GM21825 (cell line): ENCODE measurements around the gene VPS35.

ENCODE experiments used
- ATAC-seq: cut with Tn5 transposase; IDR thresholded peaks from one replicate; pipeline ENCODE4 v1.9.1; 2021; ENCODE audit warnings: mild to moderate bottlenecking, moderate library complexity; ENCODE audit not compliant: unreplicated experiment

The VPS35 gene

DNA sequence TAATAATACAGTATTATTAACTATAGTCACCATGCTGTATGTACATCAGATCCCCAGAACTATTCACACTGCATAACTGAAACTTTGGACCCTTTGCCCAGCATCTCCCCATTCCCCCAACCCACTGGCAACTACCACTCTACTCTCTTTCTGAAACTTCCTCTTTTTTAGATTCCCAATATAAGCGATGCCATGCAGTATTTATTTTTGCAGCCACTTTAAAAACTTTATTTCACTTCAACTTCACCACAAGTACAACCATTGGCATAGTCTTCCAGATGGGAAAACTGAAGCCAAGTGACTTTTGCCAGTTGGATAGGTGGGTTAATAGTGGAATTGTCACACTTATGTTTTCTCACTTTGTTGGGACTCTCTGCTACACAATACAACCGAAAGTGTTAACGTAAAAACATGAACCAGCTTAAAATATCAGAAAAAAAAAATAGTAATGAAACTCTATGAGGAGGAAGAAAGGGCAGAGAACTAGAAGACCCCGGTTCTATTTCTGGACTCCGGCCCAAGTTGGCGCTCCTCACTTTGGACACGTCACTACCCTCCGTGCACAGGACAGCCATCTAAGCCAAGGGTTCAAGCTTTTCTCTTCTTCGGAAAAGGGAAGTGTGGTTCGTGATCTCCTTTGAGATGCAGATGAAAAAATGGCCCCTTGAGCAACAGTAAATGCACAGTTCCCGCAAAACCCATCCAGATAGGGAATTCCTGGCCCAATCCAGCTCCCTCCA lies 68.5 kb downstream of the VPS35 start:
- no peak for ATAC-seq

DNA sequence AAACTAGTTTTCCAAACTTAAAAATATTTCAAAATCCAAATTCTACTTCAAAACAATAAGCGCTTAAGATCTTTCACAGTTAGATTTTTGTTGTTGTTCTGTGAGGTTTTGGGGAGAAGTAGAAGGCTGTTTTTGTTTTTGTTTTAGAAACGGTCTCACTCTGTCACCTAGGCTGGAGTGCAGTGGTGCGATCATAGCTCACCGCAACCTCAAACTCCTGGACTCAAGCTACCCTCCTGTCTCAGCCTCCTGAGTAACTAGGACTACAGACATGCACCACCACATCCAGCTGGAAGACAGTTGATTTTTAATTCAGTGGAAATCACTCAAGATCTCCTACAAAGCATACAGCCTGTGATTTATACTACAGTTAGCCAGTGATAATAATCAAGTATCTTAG lies 70.5 kb downstream of the VPS35 start:
- ATAC-seq = no peak

DNA sequence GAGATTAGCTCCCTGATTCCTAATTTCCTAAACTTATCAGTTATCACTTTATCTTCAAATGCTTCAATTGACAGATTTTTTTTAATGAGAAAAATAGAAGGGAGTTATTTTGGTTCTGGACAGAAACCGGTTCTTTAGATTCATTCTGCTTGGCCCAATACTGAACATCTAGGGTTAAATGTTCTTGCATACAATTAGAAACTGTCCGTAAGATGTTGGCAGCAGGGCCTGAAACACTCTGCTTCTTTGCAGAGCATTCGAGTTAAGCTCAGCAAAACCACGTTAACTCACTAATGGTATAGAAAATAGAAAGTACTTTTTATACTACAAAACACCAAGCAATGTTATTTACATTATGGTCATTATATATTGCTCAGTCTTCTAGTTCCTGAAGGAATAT lies 75.0 kb downstream of the VPS35 start:
- no peak for ATAC-seq

DNA sequence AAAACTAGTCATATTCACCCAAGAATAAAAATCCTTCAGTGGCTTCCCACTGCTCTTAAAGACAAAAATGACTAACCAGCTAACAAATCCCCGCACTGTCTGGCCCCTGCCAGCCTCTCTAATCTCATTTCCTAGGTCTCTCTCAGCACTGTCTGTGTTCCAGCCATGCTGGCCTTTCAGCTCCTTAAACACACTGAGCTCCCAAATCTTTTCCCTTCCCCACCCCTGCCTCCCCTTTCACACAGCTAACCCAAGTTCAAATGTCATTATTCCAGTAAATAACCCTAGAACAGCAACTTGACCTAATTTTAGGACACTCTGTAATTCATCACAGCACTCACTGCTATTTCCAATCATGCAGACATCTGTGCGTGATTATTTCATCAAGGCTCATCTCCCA lies 75.6 kb downstream of the VPS35 start:
- no peak for ATAC-seq

DNA sequence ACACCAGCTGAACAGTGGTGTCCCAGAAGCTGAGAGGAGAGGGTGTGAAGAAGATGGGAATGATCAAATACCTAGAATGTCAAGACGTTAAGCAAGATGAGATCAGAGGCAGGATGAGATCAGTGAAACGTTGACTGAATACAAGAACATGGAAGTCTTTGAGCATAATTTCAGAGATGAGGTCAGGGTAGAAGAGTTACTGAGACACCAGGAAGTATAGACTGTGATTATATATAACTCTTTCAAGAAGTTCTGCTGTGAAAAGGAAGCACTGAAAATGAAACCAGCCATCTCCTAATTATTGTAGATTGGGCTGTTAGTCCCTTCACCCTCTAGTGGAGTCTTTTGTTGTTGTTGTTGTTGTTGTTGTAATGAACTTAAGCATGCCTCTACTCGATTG lies 76.9 kb downstream of the VPS35 start:
- ATAC-seq = no peak

DNA sequence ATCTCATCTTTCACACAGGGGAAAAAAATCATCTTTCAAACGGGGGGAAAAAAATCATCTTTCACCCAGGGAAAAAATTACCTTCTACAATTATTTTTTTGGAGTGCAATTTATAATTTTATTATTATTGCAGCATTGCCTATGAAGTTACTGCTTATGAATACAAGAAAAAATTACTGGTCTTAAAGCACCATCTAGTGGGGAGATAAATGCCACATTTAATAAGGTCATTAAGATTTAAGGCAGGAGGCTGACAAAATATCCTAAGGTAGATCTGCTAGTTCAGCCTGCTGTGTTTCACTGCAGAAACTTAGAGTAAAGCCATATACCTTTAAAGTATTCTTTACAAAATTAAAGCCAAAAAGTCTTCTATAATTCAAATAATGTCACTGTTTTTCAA lies 81.4 kb downstream of the VPS35 start:
- no peak for ATAC-seq

DNA sequence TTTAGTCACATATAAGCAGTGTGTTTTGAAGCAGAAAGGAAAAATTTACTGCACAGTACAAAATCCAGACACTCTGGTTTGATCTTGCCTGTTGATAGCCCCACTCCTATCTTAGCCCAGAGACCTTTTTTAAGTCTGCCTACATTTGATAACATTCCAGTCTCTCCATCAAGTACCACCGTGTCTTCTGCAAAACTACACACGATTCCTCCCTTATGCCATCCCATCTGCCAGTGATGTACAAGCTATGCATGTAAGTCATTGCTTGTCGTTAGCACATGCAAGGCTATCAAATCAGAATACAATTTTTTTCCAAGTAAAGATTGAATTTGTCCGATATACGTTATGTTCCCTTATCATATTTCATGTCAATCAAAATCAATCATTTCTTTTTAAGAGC lies 82.7 kb downstream of the VPS35 start:
- ATAC-seq = no peak
